D721Med (cell line): Measurements from ENCODE around the gene DIPK1A.

Experiments used
- DNase-seq: peaks from one replicate; pipeline ENCODE4 v3.0.0; 2011; ENCODE audit warnings: low spot score; ENCODE audit not compliant: insufficient read length
- FAIRE-seq: peaks from 2 replicates; lab custom pipeline; 2011; peaks lifted over from hg19 to GRCh38; lab: Jason Lieb, UNC
- TF ChIP-seq, protein P1 (sequence below): IDR thresholded peaks from 2 replicates; pipeline ENCODE4 v1.5.1; 2012; ENCODE audit warnings: mild to moderate bottlenecking, control low read depth; ENCODE audit not compliant: insufficient read depth; ENCODE audit errors: missing control alignments

DIPK1A gene

DNA sequence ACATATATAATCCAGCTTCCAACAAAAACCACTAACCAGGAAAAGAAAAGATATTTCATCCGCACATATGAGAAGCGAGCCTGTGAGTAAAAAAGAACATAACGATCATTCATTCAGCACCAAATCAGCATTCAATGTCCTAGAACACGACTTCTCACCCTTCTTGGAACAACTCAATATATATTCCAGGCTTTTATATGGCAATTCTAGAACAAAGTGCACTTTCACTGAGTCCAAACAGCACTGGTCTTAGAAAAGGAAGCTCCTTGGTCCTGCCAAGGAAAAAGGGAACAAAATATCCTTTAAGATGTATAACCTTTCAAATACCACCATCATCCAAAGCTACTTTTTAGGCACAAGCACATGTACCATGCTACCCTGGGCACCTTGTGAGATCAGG is 84.9 kb downstream of the DIPK1A start:
- no peak for FAIRE-seq
- TF ChIP-seq, protein P1, sequence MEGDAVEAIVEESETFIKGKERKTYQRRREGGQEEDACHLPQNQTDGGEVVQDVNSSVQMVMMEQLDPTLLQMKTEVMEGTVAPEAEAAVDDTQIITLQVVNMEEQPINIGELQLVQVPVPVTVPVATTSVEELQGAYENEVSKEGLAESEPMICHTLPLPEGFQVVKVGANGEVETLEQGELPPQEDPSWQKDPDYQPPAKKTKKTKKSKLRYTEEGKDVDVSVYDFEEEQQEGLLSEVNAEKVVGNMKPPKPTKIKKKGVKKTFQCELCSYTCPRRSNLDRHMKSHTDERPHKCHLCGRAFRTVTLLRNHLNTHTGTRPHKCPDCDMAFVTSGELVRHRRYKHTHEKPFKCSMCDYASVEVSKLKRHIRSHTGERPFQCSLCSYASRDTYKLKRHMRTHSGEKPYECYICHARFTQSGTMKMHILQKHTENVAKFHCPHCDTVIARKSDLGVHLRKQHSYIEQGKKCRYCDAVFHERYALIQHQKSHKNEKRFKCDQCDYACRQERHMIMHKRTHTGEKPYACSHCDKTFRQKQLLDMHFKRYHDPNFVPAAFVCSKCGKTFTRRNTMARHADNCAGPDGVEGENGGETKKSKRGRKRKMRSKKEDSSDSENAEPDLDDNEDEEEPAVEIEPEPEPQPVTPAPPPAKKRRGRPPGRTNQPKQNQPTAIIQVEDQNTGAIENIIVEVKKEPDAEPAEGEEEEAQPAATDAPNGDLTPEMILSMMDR: no peak
- no peak for DNase-seq

GRCh38 chr1:92874987-92875386 is 86.3 kb downstream of the DIPK1A start:
- DNase-seq: no peak
- TF ChIP-seq, protein P1: no peak
- no peak for FAIRE-seq

- TF ChIP-seq, protein P1: no peak
- no peak for FAIRE-seq
- no peak for DNase-seq
Measured at GRCh38 chr1:92872719-92873118, 88.5 kb downstream of the DIPK1A start.

DNA sequence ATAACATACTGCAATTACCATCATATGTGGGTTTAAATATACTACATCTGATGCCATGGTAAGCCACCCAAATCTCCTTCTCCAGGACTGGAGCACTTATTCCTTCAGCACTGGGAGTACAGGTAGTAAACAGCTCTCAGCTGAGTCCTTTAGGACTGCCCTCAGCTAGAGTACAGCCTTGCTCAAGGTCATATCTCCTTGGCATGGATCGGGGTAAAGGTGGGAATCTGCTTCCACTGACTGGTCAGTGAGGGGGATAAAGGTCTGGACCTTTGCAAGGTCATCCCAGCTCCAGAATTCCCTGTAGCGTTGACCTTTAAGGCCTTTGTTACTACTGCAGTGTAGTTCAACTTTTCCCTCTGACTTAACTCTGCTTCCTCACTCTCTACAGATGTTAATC is 90.7 kb downstream of the DIPK1A start:
- DNase-seq (no peak), FAIRE-seq (no peak)
- TF ChIP-seq, protein P1: no peak

GRCh38 chr1:92864131-92864530 is 97.1 kb downstream of the DIPK1A start:
- TF ChIP-seq, protein P1: no peak
- no peak for DNase-seq
- FAIRE-seq: no peak

GRCh38 chr1:92862605-92863004 is 98.7 kb downstream of the DIPK1A start:
- FAIRE-seq (no peak), DNase-seq (no peak)
- TF ChIP-seq, protein P1: no peak

GRCh38 chr1:92859400-92860039 is 101.7 kb downstream of the DIPK1A start:
- DNase-seq: no peak
- TF ChIP-seq, protein P1: no peak
- no peak for FAIRE-seq
